GM21737 (cell line): ENCODE measurements around the gene CACNA1B.
"Not testable (repeated sequence)": the region's sequence is repeated elsewhere in the genome, so short reads cannot be mapped to it uniquely, and the experiment has no call there.

Source experiments
- ATAC-seq: cut with Tn5 transposase; IDR thresholded peaks from one replicate; pipeline ENCODE4 v1.9.1; 2021; ENCODE audit warnings: mild to moderate bottlenecking, moderate library complexity; ENCODE audit not compliant: unreplicated experiment

The CACNA1B gene

DNA sequence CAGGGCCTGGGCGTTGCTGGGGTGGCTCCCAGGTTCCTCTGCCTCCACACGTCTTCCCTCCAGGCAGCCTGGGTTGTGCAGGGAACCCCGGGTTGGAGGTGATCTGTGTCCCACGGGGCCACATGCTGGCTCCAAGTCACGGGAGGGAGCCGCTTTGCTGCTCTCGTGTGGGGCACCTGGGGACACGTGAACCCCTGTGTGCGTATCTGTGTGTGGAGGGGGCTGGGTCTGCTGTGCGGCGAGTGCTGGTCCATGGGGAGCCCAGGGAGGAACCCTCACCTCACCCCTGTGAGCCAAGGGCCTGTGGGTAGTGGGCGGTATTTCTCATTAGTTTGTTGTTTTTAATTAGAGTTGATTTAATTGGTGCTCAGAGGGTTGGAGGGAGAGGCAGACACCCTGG is 7.5 kb downstream of the CACNA1B start:
- not testable (repeated sequence) for ATAC-seq

GRCh38 chr9:137888621-137889020 is 11.0 kb downstream of the CACNA1B start:
- not testable (repeated sequence) for ATAC-seq

GRCh38 chr9:137889966-137890365 is 12.4 kb downstream of the CACNA1B start:
- not testable (repeated sequence) for ATAC-seq

GRCh38 chr9:137890768-137891587 is 13.4 kb downstream of the CACNA1B start:
- ATAC-seq: not testable (repeated sequence)

DNA sequence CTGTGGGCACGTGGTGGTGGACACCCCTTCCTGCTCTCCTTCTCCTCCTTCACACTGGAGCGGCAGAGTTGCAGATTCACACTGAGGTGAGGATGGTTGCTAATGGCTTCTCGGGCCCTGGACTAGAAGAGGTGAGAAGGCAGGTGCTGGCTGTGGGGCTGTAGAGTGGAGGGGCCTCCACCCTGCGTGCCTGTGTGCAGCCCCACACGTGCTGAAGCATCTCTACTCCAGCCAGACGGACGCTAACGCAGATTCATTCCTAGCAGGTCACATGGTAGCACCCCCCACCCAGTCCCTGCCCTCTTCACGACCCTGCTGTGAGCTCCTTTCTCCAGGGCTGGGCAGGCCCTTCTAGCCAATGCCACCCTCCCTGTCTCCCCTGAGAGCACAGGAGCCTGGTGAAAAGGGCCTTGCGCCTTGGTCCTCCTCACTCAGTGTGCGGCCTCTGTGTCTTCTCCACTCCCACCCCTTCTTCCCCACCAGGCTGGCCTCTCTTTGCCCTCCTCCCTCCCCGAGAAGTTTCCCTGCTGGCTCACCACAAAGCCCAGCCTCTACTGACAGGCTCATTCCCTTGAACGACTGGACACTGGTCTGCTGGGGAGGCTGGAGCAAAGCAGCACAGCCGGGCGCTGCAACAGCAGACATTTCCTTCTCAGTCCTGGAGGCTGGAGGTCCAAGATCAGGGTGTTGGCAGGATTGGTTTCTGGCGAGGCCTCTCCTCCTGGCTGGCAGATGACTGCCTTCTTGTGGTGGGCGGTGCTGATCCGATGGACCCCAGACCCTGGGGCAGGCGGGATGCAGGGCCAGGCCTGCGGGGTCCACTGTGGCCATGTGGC is 14.2 kb downstream of the CACNA1B start:
- no peak for ATAC-seq

DNA sequence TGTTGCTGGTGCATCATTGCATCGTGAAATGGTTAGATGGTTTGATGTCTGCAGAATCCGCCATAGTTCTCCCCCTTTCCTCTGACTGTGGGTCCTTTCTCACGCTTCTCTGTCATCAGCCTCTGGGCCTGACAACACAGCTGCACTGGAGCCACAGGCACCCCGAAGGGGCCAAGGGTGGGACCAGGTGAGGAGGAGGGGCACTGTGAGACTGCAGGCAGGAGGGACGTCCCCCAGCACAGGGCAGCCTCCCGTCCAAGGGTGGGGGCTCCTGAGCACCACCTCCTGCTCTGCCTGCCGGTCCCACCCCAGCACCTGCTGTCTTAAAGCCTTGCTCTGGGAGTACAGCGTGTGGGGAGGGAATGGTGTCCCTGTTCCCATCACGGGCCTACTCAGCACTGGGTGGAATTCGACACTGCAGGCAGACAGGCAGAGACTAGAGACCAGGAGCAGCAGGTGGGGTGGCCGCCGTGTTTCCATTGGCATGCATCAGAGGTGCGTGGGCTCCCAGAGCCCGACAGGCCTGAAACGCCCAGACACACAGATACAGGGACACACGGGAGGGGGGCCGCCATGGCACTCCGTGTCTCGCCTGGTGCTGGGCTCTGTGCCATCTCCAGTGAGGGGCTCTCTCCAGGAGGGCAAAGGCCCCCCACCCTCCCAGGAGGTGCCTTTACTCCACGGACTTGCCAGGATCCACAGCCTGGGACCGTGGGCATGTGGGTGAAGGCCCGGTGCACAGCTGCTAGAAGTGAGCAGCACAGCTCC is 15.0 kb downstream of the CACNA1B start:
- ATAC-seq: no peak

DNA sequence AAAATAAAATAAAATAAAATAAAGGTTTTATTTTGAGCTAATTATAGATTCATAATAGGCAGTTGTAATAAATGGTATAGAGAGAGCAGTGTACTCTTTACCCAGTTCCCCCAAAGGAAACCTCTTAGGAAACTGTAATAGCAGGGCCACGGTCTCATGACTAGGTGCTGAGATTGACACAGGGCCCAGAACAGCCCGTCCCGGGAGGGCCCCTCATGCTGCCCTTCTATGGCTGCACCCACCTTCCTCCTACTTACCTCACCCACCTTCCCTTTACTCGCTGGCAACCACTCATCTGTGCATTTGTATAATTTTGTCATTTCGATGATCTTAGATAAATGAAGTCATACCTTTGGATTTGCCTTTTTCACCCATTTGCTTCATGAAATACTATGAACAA is 16.1 kb downstream of the CACNA1B start:
- no peak for ATAC-seq

GRCh38 chr9:137899551-137900360 is 22.2 kb downstream of the CACNA1B start:
- ATAC-seq: no peak

DNA sequence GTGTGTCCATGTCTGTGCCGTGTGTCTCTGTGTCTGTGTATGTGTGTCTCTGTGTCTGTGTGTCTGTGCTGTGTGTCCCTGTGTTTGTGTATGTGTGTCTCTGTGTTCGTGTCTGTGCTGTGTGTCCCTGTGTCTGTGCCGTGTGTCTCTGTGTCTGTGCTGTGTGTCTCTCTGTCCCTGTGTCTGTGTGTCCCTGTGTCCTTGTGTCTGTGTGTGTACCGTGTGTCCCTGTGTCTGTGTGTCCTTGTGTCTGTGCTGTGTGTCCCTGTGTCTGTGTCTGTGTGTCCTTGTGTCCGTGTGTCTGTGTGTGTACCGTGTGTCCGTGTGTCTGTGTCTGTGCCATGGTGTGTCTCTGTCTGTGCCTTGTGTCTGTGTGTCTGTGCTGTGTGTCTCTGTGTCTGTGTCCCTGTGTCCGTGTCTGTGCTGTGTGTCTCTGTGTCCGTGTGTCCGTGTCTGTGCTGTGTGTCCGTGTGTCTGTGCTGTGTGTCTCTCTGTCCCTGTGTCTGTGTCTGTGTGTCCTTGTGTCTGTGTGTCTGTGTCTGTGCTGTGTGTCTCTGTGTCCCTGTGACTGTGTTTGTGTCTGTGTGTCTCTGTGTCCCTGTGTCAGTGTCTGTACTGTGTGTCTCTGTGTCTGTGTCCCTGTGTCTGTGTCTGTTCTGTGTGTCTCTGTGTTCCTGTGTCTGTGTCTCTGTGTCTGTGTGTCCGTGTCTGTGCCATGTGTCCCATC is 23.2 kb downstream of the CACNA1B start:
- no peak for ATAC-seq

GRCh38 chr9:137902646-137903045 is 25.1 kb downstream of the CACNA1B start:
- ATAC-seq: no peak

DNA sequence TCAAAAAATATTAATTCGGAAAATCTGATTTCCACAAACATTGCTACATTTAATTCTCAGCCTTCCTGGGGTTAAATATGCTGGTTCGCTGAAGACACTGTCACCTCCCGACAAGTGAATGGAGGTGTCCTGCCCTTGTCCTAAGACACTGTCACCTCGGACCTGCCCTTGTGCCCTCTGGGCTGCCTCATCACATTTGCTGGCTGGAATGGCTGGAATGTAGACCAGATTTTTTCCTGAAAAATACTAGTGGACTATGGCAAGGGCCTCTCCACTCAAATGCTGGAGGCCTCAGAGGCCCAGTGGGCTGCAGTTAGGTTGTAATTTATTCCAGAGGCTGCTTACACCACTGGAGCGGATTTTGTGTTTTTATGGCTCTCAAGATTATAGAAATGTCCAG is 28.2 kb downstream of the CACNA1B start:
- ATAC-seq: no peak

GRCh38 chr9:137907776-137908175 is 30.2 kb downstream of the CACNA1B start:
- ATAC-seq: no peak

DNA sequence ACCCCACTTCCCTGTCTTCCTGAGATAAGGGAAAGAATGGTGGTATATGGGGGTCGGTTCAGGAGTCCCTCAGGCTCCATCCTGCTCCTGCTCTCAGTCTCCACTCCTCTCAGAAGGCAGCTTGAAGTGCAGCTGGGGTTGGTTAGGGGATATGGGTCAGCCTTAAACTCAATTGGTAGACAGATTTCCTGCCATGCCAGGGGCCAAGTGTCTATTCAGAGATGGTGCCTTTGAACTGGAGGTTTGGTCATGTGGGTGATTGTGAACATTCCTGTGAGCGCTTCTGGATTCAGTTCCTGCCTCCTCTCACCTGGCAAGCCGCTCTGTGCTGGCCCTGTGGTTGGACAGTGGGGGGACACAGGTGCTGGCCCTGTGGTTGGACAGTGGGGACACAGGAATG is 35.1 kb downstream of the CACNA1B start:
- no peak for ATAC-seq

- ATAC-seq: no peak
These were observed 35.5 kb downstream of the CACNA1B start for GRCh38 chr9:137913132-137913531.

GRCh38 chr9:137913771-137914767 is 36.5 kb downstream of the CACNA1B start:
- no peak for ATAC-seq

DNA sequence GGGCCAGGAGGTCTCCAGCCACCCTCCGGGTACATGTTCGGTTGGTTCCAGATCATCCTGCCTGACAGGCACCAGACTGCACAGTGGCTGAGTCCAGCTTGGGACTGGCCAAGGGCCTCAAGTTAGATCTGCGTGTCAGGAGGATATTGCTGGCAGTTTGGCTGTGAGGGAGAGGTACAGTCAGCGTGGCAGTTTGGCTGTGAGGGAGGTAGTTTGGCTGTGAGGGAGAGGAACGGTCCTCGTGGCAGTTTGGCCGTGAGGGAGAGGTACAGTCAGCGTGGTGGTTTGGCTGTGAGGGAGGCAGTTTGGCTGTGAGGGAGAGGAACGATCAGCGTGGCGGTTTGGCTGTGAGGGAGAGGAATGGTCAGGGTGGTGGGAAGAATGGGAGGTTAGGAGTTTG is 39.0 kb downstream of the CACNA1B start:
- ATAC-seq: no peak

GRCh38 chr9:137917116-137917515 is 39.5 kb downstream of the CACNA1B start:
- ATAC-seq: no peak

DNA sequence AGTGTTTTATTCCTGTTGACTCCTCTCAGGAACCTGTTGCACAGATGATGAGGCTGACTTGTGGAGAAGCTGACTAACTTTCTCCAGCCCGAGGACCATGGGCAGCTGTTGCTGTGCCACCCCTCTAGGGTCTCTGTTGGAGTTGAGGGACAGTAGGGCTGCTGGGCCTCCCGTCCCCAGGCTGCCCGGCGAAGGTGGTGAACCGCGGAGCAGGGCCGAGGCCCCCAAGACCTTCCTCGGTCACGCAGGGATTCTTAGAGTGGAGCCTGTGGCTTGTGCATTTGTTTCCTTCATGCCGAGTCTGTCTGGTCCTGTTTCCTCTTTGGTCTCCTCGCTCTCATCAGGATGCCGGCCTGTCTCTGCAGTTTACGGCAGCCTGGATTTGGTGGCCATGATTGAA is 40.2 kb downstream of the CACNA1B start:
- ATAC-seq: no peak
